ENCODE results near the gene NAB2.
"Not testable (repeated sequence)": the region's sequence is repeated elsewhere in the genome, so short reads cannot be mapped to it uniquely, and the experiment has no call there.

Gene NAB2

GRCh38 chr12:57118711-57119271 is 29.9 kb downstream of the NAB2 start:
- no peaks in the 10 kb centered on the region for H3K79me2 ChIP-seq (ENCODE audit: insufficient read depth, low read length)
- no peaks in the 10 kb centered on the region for H3K9me3 ChIP-seq (ENCODE audit: insufficient read depth, low read length)
- H3F3A ChIP-seq (ENCODE audit: insufficient read depth), result no peaks in the 10 kb centered on the region
- no peak overlapping the region for H2AFZ ChIP-seq (ENCODE audit: low read depth, low read length, severe bottlenecking)
- H3K9ac ChIP-seq (ENCODE audit: low read length), result no peak overlapping the region
- no peaks in the 10 kb centered on the region for H4K20me1 ChIP-seq (ENCODE audit: low read depth, low read length)
- no peak overlapping the region for H3K4me2 ChIP-seq (ENCODE audit: low read depth, low read length, poor library complexity, severe bottlenecking)
- H3K4me3 ChIP-seq (ENCODE audit: insufficient read depth, low read length, poor library complexity, severe bottlenecking), result no peak overlapping the region
- H3K27ac ChIP-seq (ENCODE audit: low read depth, low read length), result no peak overlapping the region
- no peak for TF ChIP-seq EZH2phosphoT487 (conservative IDR thresholded peaks at IDR 0.05; ENCODE audit: low read length)
- TF ChIP-seq CTCF (IDR thresholded peaks at IDR 0.05; ENCODE audit: insufficient read depth, low read length, poor library complexity, severe bottlenecking), result no peak
- H3K36me3 ChIP-seq (ENCODE audit: low read length), result no peaks in the 10 kb centered on the region
- H3K27me3 ChIP-seq (ENCODE audit: low read length), result no peaks in the 10 kb centered on the region
- no peaks in the 10 kb centered on the region for H3K9me2 ChIP-seq (replicated peaks; ENCODE audit: insufficient read depth, low read length)

- Histone ChIP-seq H3F3A (ENCODE audit: insufficient read depth) (no peaks in the 10 kb centered on the region), H4K20me1 (ENCODE audit: low read depth, low read length) (no peaks in the 10 kb centered on the region), H3K9me3 (ENCODE audit: insufficient read depth, low read length) (no peaks in the 10 kb centered on the region), H2AFZ (ENCODE audit: low read depth, low read length, severe bottlenecking) (no peak overlapping the region), H3K36me3 (ENCODE audit: low read length) (no peaks in the 10 kb centered on the region), H3K9me2 (replicated peaks; ENCODE audit: insufficient read depth, low read length) (no peaks in the 10 kb centered on the region), H3K4me3 (ENCODE audit: insufficient read depth, low read length, poor library complexity, severe bottlenecking) (no peak overlapping the region), H3K9ac (ENCODE audit: low read length) (no peak overlapping the region), H3K4me2 (ENCODE audit: low read depth, low read length, poor library complexity, severe bottlenecking) (no peak overlapping the region), H3K27ac (ENCODE audit: low read depth, low read length) (no peak overlapping the region), H3K27me3 (ENCODE audit: low read length) (no peaks in the 10 kb centered on the region), H3K79me2 (ENCODE audit: insufficient read depth, low read length) (no peaks in the 10 kb centered on the region)
- TF ChIP-seq EZH2phosphoT487 (conservative IDR thresholded peaks at IDR 0.05; ENCODE audit: low read length), result no peak
- no peak for TF ChIP-seq CTCF (IDR thresholded peaks at IDR 0.05; ENCODE audit: insufficient read depth, low read length, poor library complexity, severe bottlenecking)
These were observed 30.6 kb downstream of the NAB2 start for GRCh38 chr12:57119294-57120085.

GRCh38 chr12:57120718-57121117 is 31.8 kb downstream of the NAB2 start:
- H4K20me1 ChIP-seq (ENCODE audit: low read depth, low read length); H3K79me2 ChIP-seq (ENCODE audit: insufficient read depth, low read length); H3K4me3 ChIP-seq (ENCODE audit: insufficient read depth, low read length, poor library complexity, severe bottlenecking); H2AFZ ChIP-seq (ENCODE audit: low read depth, low read length, severe bottlenecking); H3K9me3 ChIP-seq (ENCODE audit: insufficient read depth, low read length); H3K9ac ChIP-seq (ENCODE audit: low read length); H3K36me3 ChIP-seq (ENCODE audit: low read length); H3K27me3 ChIP-seq (ENCODE audit: low read length); H3K27ac ChIP-seq (ENCODE audit: low read depth, low read length); H3K9me2 ChIP-seq (replicated peaks; ENCODE audit: insufficient read depth, low read length); H3F3A ChIP-seq (ENCODE audit: insufficient read depth); H3K4me2 ChIP-seq (ENCODE audit: low read depth, low read length, poor library complexity, severe bottlenecking): not testable (repeated sequence)

DNA sequence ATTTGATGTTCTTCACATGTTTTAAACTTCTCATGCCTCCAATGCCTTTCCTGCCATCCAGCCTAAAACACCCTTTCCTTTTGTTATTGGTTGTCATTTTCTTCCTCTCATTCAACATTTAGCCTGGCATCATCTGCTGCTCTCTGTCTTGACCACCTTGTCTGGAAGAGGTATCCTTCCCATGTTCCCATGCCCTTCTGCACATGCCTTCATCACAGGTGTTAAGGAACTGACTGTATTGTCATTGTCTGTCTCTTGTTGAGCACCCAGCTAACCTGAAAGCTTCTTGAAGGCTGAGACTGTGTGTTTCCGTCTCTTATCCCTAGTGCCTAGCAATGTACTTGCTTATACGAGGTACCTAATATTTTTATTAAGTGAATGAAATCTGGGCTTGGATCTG is 34.9 kb downstream of the NAB2 start:
- Histone ChIP-seq H2AFZ (ENCODE audit: low read depth, low read length, severe bottlenecking) (no peak overlapping the region), H3F3A (ENCODE audit: insufficient read depth) (no peaks in the 10 kb centered on the region), H3K27ac (ENCODE audit: low read depth, low read length) (no peak overlapping the region), H3K9me3 (ENCODE audit: insufficient read depth, low read length) (no peaks in the 10 kb centered on the region), H3K9me2 (replicated peaks; ENCODE audit: insufficient read depth, low read length) (no peaks in the 10 kb centered on the region), H3K27me3 (ENCODE audit: low read length) (no peaks in the 10 kb centered on the region), H3K36me3 (ENCODE audit: low read length) (no peaks in the 10 kb centered on the region), H3K4me3 (ENCODE audit: insufficient read depth, low read length, poor library complexity, severe bottlenecking) (no peak overlapping the region), H3K4me2 (ENCODE audit: low read depth, low read length, poor library complexity, severe bottlenecking) (no peak overlapping the region), H3K79me2 (ENCODE audit: insufficient read depth, low read length) (no peaks in the 10 kb centered on the region), H3K9ac (ENCODE audit: low read length) (no peak overlapping the region), H4K20me1 (ENCODE audit: low read depth, low read length) (no peaks in the 10 kb centered on the region)
- TF ChIP-seq EZH2phosphoT487 (conservative IDR thresholded peaks at IDR 0.05; ENCODE audit: low read length) (no peak), CTCF (IDR thresholded peaks at IDR 0.05; ENCODE audit: insufficient read depth, low read length, poor library complexity, severe bottlenecking) (no peak)

Data from SU-DHL-6 (cell line).